GM19452 (cell line): ENCODE results near the gene CCL4L2.
"Not testable (repeated sequence)": the region's sequence is repeated elsewhere in the genome, so short reads cannot be mapped to it uniquely, and the experiment has no call there.

Source experiments
- ATAC-seq: cut with Tn5 transposase; IDR thresholded peaks from one replicate; pipeline ENCODE4 v1.9.1; 2021; ENCODE audit not compliant: unreplicated experiment

Gene CCL4L2

DNA sequence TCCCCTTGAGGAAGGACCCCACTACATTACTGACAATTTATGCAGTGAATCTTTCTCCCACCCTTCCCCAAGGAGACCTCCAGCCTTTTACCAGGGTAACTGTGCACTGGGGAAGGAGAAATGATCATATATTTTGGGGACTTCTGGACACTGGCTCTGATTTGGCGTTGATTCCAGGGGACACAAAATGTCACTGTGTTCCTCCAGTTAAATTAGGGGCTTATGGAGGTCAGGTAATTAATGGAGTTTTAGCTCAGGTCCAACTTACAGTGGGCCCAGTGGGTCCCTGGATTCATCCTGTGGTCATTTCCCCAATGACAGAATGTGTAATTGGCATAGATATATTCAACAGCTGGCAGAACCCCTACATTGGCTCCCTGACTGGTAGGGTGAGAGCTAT is 8.7 kb downstream of the CCL4L2 start:
- ATAC-seq = not testable (repeated sequence)

DNA sequence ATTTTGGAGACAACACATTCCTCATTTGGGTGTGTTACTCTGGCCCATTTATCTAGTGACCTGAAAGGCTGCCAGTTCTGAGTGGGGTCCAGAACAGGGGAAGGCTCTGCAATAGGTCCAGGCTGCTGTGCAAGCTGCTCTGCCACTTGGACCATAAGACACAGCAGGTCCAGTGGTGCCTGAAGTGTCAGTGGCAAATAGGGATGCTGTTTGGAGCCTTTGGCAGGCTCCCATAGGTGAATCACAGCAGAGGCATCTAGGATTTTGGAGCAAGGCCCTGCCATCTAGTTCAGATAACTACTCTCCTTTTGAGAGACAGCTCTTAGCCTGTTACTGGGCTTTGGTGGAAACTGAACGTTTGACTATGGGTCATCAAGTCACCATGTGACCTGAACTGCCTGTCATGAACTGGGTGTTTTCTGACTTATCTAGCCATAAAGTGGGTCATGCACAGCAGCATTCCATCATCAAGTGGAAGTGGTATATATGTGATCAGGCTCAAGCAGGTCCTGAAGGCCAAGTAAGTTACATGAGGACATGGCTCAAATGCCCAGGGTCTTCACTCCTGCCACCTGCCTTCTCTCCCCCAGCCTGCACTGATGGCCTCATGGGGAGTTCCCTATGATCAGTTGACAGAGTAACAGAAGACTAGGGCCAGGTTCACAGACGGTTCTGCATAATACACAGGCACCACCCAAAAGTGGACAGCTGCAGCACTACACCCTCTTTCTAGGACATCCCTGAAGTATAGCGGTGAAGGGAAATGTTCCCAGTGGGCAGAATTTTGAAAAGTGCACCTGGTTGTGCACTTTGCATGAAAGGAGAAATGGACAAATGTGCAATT is 10.1 kb downstream of the CCL4L2 start:
- ATAC-seq = not testable (repeated sequence)

DNA sequence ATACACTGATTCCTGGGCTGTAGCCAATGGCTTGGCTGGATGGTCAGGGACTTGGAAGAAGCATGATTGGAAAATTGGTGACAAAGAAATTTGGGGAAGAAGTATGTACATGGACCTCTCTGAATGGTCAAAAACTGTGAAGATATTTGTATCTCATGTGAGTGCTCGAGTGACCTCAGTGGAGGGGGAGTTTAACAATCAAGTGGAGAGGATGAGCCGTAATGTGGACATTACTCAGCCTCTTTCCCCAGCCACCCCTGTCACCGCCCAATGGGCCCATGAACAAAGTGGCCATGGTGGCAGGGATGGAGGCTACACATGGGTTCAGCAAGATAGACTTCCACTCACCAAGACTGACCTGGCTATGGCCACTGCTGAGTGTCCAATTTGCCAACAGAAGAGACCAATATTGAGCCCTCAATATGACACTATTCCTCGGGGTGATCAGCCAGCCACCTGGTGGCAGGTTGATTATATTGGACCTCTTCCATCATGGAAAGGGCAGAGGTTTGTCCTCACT is 10.8 kb downstream of the CCL4L2 start:
- ATAC-seq = not testable (repeated sequence)

DNA sequence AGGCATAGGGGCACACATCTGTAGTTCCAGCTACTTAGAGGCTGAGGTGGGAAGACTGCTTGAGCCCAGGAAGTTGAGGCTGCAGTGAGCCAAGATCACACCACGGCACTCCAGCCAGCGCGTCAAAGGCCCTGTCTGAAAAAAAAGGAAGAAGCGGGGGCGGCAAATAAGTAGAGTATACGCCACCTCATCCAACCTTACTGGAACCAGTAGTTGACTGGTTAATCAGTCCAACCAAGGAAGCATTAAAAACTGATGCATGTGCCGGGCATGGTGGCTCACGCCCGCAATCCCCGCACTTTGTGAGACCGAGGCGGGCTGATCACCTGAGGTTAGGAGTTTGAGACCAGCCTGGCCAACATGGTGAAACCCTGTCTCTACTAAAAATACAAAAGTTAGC is 12.1 kb downstream of the CCL4L2 start:
- not testable (repeated sequence) for ATAC-seq

DNA sequence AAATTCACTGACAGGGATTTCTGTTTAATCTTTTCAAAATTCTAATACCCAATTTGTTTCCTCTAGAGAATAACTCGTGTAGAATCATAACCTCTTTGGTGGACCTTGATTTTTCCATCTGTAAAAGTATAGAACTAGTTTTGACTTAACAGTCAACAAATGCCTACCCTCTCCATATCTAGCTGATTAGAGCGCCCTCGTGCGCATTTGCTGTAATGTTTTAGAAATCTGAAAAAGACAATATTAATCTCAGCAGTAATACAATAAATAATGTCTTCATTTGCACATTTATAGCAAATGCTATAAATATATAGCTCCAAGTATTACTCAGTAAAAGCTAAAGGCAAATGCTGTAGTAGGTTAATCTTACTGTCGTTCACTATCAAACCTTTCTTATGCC is 18.8 kb downstream of the CCL4L2 start:
- not testable (repeated sequence) for ATAC-seq

DNA sequence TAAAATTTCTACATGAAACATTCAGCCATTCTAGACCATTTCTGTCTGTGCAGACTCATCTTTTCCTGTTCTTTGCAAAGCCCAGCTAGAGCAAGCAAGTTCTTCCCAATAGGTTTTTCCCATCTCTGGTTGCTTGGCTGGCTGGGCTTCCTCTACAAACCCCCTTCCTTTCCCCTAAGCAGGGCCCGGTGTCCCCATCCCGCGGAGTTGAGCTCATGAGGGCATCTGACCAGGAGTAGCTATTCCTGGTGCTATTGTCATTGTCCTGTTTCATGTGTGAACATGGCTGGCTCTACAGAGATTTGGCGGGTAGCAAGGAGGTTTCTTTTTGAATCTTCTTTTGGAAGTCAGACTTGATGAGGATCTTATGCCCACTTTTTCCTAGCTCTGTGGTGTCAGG is 31.2 kb downstream of the CCL4L2 start:
- ATAC-seq = not testable (repeated sequence)
